MM.1S (cell line): ENCODE results near the gene DACH2.

Source experiments
- DNase-seq: peaks from one replicate; pipeline ENCODE4 v3.0.0-alpha.2; 2015
- H2AFZ ChIP-seq: fragments of 300-600 bp; sonication (generic); 2 replicates; pipeline ENCODE4 v1.6.0; 2016; ENCODE audit warnings: antibody characterized with exemption, low read length
- H3F3A ChIP-seq: fragments of 300-600 bp; sonication (generic); 2 replicates; pipeline ENCODE4 v1.6.1; 2016; ENCODE audit warnings: mild to moderate bottlenecking, antibody characterized with exemption, low read length, moderate library complexity, mixed read lengths; ENCODE audit not compliant: insufficient read depth
- H3K27ac ChIP-seq: fragments of 300-600 bp; sonication (generic); 2 replicates; pipeline ENCODE4 v1.5.1; 2016; ENCODE audit warnings: mild to moderate bottlenecking, low read length
- H3K27me3 ChIP-seq: fragments of 300-600 bp; sonication (generic); replicated peaks from 2 replicates; pipeline ENCODE4 v1.6.0; 2016; ENCODE audit warnings: low read length; ENCODE audit not compliant: insufficient read depth
- H3K36me3 ChIP-seq: fragments of 300-600 bp; sonication (generic); replicated peaks from 2 replicates; pipeline ENCODE4 v1.6.1; 2016; ENCODE audit warnings: mild to moderate bottlenecking, low read length, mixed read lengths; ENCODE audit not compliant: insufficient read depth
- H3K4me1 ChIP-seq: fragments of 300-600 bp; sonication (generic); 2 replicates; pipeline ENCODE4 v1.6.1; 2016; ENCODE audit warnings: low read length, mixed read lengths
- H3K4me2 ChIP-seq: fragments of 300-600 bp; sonication (generic); 2 replicates; pipeline ENCODE4 v1.6.0; 2016; ENCODE audit warnings: low read depth, low read length
- H3K4me3 ChIP-seq: fragments of 300-600 bp; sonication (generic); 2 replicates; pipeline ENCODE4 v1.5.1; 2016; ENCODE audit warnings: low read length, mixed read lengths
- H3K79me2 ChIP-seq: fragments of 300-600 bp; sonication (generic); 2 replicates; pipeline ENCODE4 v1.6.1; 2016; ENCODE audit warnings: mixed run types, low read length, mixed read lengths
- H3K9ac ChIP-seq: fragments of 300-600 bp; sonication (generic); 2 replicates; pipeline ENCODE4 v1.6.1; 2016; ENCODE audit warnings: low read length, mixed read lengths
- H3K9me2 ChIP-seq: fragments of 300-600 bp; sonication (generic); replicated peaks from 2 replicates; pipeline ENCODE4 v1.6.1; 2016; ENCODE audit warnings: mild to moderate bottlenecking, low read length, mixed read lengths; ENCODE audit not compliant: insufficient read depth
- H3K9me3 ChIP-seq: fragments of 300-600 bp; sonication (generic); replicated peaks from 2 replicates; pipeline ENCODE4 v1.6.1; 2016; ENCODE audit warnings: mild to moderate bottlenecking, low read length, mixed read lengths; ENCODE audit not compliant: insufficient read depth
- H4K20me1 ChIP-seq: fragments of 300-600 bp; sonication (generic); 2 replicates; pipeline ENCODE4 v1.6.1; 2016; ENCODE audit warnings: mild to moderate bottlenecking, low read length, moderate library complexity, mixed read lengths; ENCODE audit not compliant: insufficient read depth
- EZH2 ChIP-seq: fragments of 300-600 bp; sonication (generic); optimal IDR thresholded peaks from 2 replicates; pipeline ENCODE3; 2017; ENCODE audit warnings: low read depth, mild to moderate bottlenecking, antibody characterized with exemption, low read length, mixed read lengths
- EZH2phosphoT487 ChIP-seq: fragments of 300-600 bp; sonication (generic); IDR thresholded peaks from 2 replicates; pipeline ENCODE4 v1.6.1; 2018; ENCODE audit warnings: antibody characterized with exemption, low read length
- TF ChIP-seq, protein P1 (sequence below): fragments of 300-600 bp; sonication (generic); IDR thresholded peaks from 2 replicates; pipeline ENCODE4 v1.5.1; 2016; ENCODE audit warnings: antibody characterized with exemption, low read length, mixed read lengths

DACH2 gene

GRCh38 chrX:86322913-86323312 is 174.7 kb downstream of the DACH2 start:
- H4K20me1 ChIP-seq: no peaks in the 10 kb centered on the region
- TF ChIP-seq EZH2: no peak
- no peak for TF ChIP-seq EZH2phosphoT487
- TF ChIP-seq, protein P1, sequence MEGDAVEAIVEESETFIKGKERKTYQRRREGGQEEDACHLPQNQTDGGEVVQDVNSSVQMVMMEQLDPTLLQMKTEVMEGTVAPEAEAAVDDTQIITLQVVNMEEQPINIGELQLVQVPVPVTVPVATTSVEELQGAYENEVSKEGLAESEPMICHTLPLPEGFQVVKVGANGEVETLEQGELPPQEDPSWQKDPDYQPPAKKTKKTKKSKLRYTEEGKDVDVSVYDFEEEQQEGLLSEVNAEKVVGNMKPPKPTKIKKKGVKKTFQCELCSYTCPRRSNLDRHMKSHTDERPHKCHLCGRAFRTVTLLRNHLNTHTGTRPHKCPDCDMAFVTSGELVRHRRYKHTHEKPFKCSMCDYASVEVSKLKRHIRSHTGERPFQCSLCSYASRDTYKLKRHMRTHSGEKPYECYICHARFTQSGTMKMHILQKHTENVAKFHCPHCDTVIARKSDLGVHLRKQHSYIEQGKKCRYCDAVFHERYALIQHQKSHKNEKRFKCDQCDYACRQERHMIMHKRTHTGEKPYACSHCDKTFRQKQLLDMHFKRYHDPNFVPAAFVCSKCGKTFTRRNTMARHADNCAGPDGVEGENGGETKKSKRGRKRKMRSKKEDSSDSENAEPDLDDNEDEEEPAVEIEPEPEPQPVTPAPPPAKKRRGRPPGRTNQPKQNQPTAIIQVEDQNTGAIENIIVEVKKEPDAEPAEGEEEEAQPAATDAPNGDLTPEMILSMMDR: no peak
- no peak overlapping the region for H3K9ac ChIP-seq
- H3K4me1 ChIP-seq: no peaks in the 10 kb centered on the region
- no peak overlapping the region for H3K4me3 ChIP-seq
- no peaks in the 10 kb centered on the region for H3K27me3 ChIP-seq
- no peak overlapping the region for H3K27ac ChIP-seq
- no peaks in the 10 kb centered on the region for H3K79me2 ChIP-seq
- no peaks in the 10 kb centered on the region for H3K9me2 ChIP-seq
- H3K36me3 ChIP-seq: no peaks in the 10 kb centered on the region
- no peaks in the 10 kb centered on the region for H3F3A ChIP-seq
- no peak for DNase-seq
- no peaks in the 10 kb centered on the region for H3K9me3 ChIP-seq
- no peak overlapping the region for H2AFZ ChIP-seq
- no peak overlapping the region for H3K4me2 ChIP-seq

DNA sequence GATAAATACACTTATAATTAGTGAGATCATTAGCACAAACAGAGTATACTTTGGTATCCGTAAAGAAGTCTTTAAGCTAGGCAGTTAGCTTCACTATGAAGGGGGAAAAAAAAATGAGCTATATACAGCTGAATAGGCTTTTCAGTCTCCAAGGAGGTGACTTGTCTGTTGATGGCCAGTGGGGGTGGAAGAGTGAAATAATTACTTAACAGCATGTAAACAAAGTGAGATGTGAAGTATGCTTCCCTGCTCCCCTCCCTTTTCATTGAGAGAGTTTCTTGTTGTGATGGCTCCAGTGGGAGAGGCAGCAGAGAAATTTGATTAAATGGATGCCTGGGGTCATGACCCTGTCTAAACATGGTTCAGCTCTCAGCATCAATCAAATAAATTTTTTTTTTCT is 180.9 kb downstream of the DACH2 start:
- TF ChIP-seq EZH2: no peak
- no peak for TF ChIP-seq EZH2phosphoT487
- TF ChIP-seq, protein P1: no peak
- no peaks in the 10 kb centered on the region for H3K36me3 ChIP-seq
- no peaks in the 10 kb centered on the region for H3F3A ChIP-seq
- H3K9ac ChIP-seq: no peak overlapping the region
- H3K4me2 ChIP-seq: no peak overlapping the region
- H3K27ac ChIP-seq: no peak overlapping the region
- no peaks in the 10 kb centered on the region for H3K4me1 ChIP-seq
- H3K27me3 ChIP-seq: no peaks in the 10 kb centered on the region
- H3K4me3 ChIP-seq: no peak overlapping the region
- H2AFZ ChIP-seq: no peak overlapping the region
- no peaks in the 10 kb centered on the region for H4K20me1 ChIP-seq
- no peaks in the 10 kb centered on the region for H3K79me2 ChIP-seq
- no peaks in the 10 kb centered on the region for H3K9me3 ChIP-seq
- no peaks in the 10 kb centered on the region for H3K9me2 ChIP-seq
- no peak for DNase-seq

- Histone ChIP-seq H3K79me2 (no peaks in the 10 kb centered on the region), H4K20me1 (no peaks in the 10 kb centered on the region), H3K4me3 (no peak overlapping the region), H3K27me3 (no peaks in the 10 kb centered on the region), H3K4me1 (no peaks in the 10 kb centered on the region), H3K4me2 (no peak overlapping the region), H3K9ac (no peak overlapping the region), H3K36me3 (no peaks in the 10 kb centered on the region), H3K27ac (no peak overlapping the region), H3K9me2 (no peaks in the 10 kb centered on the region), H3F3A (no peaks in the 10 kb centered on the region), H2AFZ (no peak overlapping the region), H3K9me3 (no peaks in the 10 kb centered on the region)
- TF ChIP-seq EZH2phosphoT487 (no peak), EZH2 (no peak)
- TF ChIP-seq, protein P1: no peak; the same call in 1 of the 2 replicates
- no peak for DNase-seq
Measured at GRCh38 chrX:86348669-86349068, 200.4 kb downstream of the DACH2 start.

GRCh38 chrX:86349115-86349514 is 200.9 kb downstream of the DACH2 start:
- DNase-seq: no peak
- H3K4me1 ChIP-seq: no peaks in the 10 kb centered on the region
- TF ChIP-seq, protein P1: no peak
- TF ChIP-seq EZH2: no peak
- TF ChIP-seq EZH2phosphoT487: no peak
- H3K4me2 ChIP-seq: no peak overlapping the region
- H3F3A ChIP-seq: no peaks in the 10 kb centered on the region
- H3K4me3 ChIP-seq: no peak overlapping the region
- no peak overlapping the region for H3K27ac ChIP-seq
- H3K9me2 ChIP-seq: no peaks in the 10 kb centered on the region
- H3K79me2 ChIP-seq: no peaks in the 10 kb centered on the region
- H3K27me3 ChIP-seq: no peaks in the 10 kb centered on the region
- H3K9me3 ChIP-seq: no peaks in the 10 kb centered on the region
- H4K20me1 ChIP-seq: no peaks in the 10 kb centered on the region
- H3K9ac ChIP-seq: no peak overlapping the region
- H2AFZ ChIP-seq: no peak overlapping the region
- H3K36me3 ChIP-seq: no peaks in the 10 kb centered on the region
